HG03378 (cell line): ENCODE data around the gene TMEM127.

ENCODE experiments used
- ATAC-seq: cut with Tn5 transposase; IDR thresholded peaks from one replicate; pipeline ENCODE4 v1.9.1; 2021; ENCODE audit warnings: mild to moderate bottlenecking, moderate library complexity; ENCODE audit not compliant: unreplicated experiment

The TMEM127 gene

DNA sequence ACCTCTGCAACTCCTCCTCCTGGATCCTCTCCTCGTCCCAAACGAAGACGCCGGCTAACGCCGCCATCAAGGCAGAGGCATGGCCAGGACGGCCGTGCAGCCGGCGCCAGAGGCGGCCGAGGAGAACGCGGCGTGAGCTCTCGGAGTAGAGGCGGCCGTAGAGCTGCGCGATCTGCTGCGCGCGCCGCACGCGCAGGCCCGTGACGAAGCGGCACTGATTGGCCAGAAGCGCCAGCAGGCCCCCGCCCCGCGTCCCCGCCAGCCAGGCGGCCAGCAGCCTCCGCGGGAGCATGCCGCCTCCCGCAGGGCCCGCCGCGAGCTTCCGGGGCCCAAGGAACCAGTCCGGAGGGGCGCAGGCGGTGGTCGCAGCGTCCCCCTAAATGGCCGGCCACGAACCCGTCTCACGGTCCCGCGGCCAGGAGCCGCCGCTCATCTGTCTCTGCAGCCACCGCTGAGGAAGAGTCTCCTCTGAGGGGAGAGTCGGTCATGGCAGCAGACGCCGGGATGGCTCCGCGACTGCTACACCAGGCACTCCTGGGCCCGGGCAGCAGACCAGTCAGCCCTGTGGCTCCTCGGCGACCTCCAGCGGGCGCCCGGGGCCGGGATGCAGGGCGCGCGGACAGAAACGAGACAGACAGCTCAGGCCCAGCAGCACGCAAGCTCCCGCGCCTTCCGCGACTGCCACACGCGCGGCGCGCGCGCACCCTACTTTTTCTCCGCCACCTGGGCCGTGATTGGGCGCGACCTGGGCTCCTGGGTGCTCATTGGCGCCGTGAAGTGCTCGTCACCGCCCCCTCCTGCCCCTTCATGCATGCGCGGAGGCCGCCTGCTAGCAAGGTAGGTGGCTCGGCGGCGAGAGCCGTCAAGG lies 57.4 kb downstream of the TMEM127 start, which contains the start of gene STARD7:
Gene STARD7 (minus strand): TSS at position 685 of the 868 bp plus-strand sequence. CDS start 393 bp downstream, at position 292.
- ATAC-seq = peak; percentile 70

DNA sequence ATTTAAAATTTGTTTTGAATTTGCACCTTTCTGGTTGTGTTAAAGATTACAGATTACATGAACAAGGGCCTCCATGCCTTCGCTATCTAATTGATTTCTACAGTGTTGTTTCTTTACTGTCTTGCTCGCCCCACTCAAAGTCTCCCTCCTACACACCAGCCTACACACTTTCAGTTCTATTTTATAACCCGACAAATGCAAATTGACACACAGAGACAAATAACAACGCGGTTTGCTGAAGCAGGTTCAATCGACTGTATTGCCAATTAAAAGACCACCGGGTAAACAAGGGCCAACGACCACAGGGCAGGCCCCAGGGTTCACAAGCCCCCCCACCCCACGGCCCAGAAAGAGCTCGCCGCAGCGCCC lies 58.0 kb downstream of the TMEM127 start:
- ATAC-seq = no peak

DNA sequence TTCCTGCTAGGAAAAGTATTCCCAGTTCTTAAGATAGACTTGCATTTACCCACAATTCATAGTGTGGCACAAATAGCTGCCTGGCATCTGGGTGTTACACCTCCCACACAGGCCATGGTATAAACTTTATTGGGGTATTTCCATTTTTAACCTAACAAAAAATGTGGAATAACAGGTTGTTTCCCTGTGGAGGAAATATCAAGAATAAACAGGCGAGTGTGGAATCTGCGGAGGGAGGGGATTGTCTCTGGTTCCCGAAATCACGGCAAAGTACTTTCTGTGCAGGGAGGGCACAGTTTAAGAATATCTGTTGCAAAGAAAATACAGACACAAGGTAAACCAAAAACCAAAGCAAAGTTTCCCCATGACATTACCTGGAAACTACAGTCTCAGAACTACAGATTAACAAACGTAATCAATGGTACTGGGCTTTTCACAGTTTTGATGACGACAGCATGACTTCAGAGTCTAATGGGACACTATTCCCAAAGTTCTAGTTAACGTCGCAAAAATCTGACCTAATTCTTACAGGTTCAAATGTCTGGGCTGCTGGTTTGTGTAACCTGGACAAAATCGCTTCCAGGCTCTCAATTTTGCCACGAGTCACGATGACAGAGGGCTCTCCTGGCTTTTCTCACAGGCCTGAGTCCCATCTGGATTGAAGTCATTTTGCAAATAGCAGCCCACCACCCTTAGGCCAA lies 58.6 kb downstream of the TMEM127 start:
- ATAC-seq = no peak

DNA sequence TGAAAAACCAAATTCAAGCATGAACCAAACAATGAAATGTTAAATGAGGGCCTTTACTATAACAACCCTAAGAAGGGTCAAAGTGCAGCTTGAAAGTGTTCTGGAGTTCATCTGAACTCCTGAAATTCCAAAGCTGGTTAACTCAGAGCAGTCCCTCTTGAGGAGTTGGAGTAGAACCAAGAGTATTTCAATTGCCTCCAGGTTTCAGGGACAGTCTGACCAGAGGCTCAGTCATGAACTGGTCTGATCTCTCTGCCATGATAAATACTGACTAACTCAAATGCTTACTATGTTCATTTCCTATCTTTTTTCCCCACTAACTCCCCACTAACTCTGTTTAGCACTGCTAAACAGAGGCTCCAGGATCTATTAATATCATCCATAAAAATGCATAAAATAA lies 59.9 kb downstream of the TMEM127 start:
- no peak for ATAC-seq

DNA sequence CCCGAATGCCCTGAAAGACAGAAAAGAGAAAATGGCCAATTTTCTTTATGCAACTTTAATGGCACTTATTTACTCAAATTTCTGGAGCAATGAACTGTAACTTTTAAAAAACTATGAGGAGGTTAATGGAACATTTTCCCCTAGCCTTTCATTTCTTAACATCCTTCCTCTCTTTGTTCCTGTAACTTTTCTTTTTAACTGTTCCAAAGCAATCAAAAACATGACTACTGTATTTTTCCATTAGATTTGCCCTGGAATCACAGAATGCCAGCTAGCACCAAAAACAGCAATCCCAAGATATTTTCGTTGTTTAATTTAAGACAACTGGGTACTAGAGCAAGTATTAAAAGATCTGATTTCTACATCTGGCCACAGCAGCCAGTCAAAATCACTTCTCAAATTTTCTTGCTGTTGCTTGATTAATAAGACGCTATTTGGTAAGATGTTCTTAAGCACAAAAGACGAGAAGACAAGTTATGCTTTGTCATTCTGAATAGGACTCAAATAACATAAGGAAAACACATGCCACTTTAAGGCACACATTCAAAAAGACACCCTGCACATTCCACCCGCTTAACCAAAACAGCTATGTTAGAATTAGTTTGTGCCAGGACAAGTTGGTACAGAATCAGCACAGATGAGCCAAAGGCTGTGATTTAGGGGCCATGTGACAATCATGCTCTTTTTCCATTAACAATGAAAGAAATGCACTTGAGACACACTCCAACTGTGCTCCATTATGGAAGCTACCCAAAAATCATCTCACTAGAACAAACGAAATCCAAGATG lies 60.8 kb downstream of the TMEM127 start:
- ATAC-seq = no peak

DNA sequence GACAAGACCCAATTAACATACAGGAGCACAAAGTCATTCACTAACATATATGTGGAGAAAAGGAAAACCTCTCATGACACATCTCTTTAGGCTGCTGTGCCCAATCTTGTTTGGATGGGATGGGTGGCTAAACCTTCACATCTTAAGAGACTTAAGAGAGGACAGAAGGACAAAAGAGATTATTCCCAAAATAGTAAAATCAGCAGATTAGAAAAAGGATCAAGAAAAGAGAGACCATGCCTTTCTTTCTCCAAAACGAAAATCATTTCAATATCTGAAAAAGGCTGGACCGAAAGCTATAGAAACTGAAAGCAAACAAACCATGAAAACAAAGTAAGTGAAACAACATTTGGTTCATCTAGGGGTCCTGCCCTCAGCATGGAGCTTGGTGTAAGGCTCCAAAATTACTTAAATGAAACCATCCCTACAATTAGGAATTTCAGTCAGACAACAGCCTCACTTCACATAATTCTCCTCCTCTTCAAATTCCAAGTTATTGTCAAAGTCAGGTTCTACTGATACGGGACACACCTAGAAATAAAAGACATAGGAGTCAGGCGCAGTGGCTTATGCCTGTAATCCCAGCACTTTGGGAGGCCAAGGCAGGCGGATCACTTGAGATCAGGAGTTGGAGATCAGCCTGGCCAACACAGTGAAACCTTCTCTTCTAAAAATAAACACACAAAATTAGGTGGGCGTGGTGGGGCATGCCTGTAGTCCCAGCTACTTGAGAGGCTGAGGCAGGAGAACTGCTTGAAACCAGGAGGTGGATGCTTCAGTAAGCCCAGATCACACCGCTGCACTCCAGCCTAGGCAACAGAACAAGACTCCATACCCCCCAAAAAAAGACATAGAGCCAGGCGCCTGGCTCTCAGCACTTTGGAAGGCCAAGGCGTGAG lies 62.4 kb downstream of the TMEM127 start:
- ATAC-seq = no peak

DNA sequence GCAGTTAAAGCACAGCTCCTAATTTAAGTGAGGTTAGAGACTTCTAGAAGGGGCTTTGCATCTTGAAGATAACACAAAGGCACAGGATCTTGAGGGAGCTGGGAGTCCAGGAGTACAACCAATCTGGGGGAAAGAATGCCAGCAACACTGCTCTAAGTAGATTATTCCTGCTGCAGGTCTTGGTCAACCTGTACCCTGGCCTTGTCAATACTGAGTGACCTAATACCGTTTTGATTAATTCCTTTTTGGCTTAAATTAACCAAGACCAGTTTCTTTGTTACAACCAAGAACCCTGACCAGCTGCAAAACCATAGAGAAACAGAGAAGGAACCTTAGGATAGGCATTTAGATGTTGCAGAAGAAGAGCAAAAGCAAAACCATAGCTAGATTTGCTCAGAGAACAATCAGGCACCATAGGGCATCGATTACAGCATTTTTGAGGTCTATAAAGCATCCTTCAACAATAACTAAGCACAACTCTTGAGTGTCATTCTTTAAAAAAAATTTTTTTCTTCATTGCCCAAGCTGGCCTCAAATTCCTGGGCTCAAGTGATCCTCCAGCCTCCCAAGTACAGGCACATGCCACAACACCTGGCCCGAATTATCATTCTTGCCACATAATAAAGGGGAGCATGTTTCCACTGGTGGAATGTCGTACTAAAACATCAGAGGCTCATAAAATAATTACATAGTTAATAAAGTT lies 63.5 kb downstream of the TMEM127 start:
- no peak for ATAC-seq

DNA sequence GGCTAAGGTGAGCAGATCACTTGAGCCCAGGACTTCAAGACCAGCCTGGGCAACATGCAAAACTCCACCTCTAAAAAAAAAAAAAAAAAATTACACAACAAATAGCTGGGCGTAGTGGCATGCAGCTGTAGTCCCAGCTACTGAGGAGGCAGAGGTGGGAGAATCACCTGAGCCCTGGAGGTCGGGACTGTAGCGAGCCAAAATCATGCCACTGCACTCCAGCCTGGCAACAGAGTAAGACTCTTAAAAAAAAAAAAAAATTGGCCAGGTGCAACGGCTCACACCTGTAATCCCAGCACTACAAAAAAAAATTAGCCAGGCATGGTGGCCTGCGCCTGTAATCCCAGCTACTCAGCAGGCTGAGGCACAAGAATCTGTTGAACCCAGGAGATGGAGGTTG lies 64.5 kb downstream of the TMEM127 start:
- no peak for ATAC-seq

DNA sequence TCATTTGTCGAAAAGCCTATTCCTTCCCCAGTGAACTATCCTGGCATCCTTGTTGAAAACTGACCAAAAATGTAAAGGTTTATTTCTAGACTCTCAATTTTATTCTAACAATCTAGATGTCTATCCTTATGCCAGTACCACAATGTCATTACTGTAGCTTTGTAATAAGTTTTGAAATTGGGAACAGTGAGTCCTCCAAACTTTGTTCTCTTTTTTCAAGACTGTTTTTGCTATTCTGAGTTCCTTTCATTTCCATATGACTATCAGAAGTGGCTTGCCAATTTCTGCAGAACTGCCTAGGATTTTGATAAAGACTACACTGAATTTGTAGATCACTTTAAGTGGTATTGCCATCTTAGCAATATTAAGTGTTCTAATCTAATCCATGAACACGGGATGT lies 66.9 kb downstream of the TMEM127 start:
- ATAC-seq = no peak
